Vagina (tissue), 2 donors: ENCODE results near the gene ACSL6.

ENCODE experiments used
- CTCF ChIP-seq, 3 experiments: fragments of 450-650 bp in 2 of 3; fragments of 200-600 bp in 1 of 3; sonication (generic) in 1 of 3; IDR thresholded peaks; one replicate each; pipeline ENCODE4 v1.5.1; 2017 to 2019; ENCODE audit warnings: antibody characterized with exemption in 3 of 3, mild to moderate bottlenecking in 2 of 3, moderate library complexity in 2 of 3
- POLR2A ChIP-seq, 2 donors: fragments of 450-650 bp; IDR thresholded peaks; one replicate each; pipeline ENCODE4 v1.6.1; 2017; ENCODE audit warnings: antibody characterized with exemption in 2 of 2, mild to moderate bottlenecking in 2 of 2, moderate library complexity in 2 of 2
- POLR2AphosphoS5 ChIP-seq, 2 donors: sonication (generic); formaldehyde crosslinking; IDR thresholded peaks; one replicate each; pipeline ENCODE4 v1.9.0; 2017; ENCODE audit warnings: antibody characterized with exemption in 2 of 2, mild to moderate bottlenecking in 2 of 2, low read depth in 1 of 2; ENCODE audit not compliant: insufficient read depth in 1 of 2

GRCh38 chr5:131928957-131929356, 82.5 kb downstream of the ACSL6 start:
- TF ChIP-seq CTCF (IDR thresholded peaks at IDR 0.05) (no peak), POLR2A (IDR thresholded peaks at IDR 0.05) (no peak), POLR2AphosphoS5 (IDR thresholded peaks at IDR 0.05; ENCODE audit: insufficient read depth in 1 of 2, low read depth in 1 of 2) (no peak)
